ENCODE results near the gene PSG11.
"Not testable (repeated sequence)": the region's sequence is repeated elsewhere in the genome, so short reads cannot be mapped to it uniquely, and the experiment has no call there.

Gene PSG11

DNA sequence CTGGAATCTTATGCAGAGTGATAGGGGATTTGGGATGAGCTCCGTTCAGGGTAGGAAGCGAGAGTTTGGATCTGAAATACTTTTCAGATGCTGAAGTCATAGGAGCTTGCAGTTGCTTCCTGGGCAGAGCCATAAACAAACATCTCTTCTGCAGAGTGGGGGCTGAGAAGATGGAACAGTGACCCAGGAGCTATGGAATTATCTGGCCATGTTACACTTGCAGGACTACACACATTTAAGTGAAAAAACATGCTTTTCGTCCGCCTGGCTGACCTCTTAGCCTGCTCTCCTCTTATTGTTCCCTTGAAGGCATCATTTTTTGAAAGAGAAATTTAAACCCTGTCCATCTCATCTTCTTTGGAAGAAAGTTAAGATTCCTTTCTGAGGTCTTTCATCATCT is 40.7 kb downstream of the PSG11 start:
- no peak for DNase-seq

DNA sequence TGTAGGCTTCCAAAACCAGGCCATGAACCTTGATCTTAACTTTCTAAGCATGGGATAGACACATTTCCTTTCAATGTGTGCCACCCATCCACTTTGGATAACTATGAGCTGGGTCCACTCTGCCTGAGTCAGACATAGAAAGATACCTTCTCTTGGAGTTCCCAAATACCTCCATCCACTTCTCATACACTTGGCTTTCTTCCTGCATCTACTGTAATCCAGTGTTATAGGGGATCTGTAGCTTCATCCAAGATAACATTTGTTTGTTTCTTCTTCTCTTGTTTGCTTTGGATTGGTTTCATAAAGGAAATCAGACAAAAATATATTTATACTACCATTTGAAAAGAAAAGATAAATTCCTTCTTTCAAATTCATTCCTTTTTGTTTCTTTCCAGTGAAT is 44.2 kb downstream of the PSG11 start:
- not testable (repeated sequence) for DNase-seq

DNA sequence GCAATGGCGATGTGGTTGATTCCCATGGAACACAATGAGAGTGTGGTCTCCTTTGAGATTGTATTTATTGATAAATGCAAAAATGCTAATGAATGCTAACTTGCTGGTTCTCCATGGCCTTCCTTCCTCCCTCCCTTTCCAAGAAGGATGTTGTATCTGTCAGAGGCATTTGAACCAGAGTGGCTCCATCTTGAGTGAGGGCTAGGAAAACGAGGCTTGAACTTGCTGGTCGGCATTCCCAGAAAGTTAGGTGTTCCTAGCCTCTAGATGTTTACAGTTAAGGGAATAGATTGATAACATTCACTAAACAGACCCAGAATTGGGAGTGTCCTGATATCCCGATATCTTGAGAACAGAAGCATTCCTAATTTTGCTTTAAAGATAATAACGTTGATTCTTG is 54.8 kb downstream of the PSG11 start:
- not testable (repeated sequence) for DNase-seq

DNA sequence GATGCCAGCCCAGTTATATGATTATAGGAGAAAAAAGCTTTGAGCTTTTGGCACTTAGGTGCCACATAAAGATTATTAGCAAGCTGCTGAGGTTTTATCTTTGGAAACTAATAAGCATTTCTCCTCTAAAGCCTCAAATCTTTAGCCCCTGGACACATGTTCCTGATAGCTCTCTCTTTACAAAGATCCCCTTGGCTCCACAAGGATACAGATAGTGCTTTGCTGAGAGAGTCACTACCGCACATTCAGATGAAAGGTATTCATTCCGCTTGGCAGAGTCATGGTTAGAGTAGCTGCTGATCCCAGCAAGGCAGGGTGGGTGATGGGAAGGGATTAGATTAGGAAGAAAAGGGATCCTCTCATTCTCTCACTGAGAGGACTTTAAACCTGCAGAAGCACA is 61.1 kb downstream of the PSG11 start:
- no peak for DNase-seq

DNA sequence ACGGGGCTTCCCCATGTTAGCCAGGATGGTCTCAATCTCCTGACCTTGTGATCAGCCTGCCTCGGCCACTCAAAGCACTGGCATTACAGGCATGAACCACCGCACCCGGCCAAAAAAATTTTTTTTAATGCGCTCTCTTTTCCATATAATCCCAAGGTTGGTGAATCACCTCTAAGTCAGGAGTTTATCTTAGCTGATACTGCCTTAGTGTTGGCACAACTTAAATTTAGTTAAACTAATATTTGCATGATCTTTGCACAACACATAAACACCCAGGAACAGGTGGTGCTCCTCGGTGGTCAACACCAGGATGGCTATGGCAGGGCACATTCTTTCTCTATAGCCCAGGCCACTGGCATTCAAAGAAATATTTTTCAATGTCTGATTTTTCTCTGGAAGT is 65.2 kb downstream of the PSG11 start:
- no peak for DNase-seq

All from DMS53 (cell line).